HCT116 (cell line): ENCODE results near the gene KRTAP10-10. TPM values are rescaled to one million over a fixed set of nuclear protein-coding genes. Genes with fewer than 3 reads are reported as not detected.

Source experiments
- ATAC-seq: fragments of 200-7000 bp; cut with Tn5 transposase; 2 replicates; pipeline ENCODE4 v1.9.1; 2020; ENCODE audit warnings: mild to moderate bottlenecking, moderate library complexity
- BruUV-seq: library from RNA; stranded (reverse); fragments of 400-500 nt; replicated peaks from 2 replicates; lab custom pipeline; 2021; lab: Mats Ljungman, UMichigan
- CTCF ChIA-PET: fragments of 300-600 bp; sonication (Branson Sonifier 250); formaldehyde crosslinking; loops from one replicate; lab custom pipeline; 2021; ENCODE audit warnings: antibody characterized with exemption; lab: Charles Lee
- POLR2A ChIA-PET: fragments of 300-600, 350-600 bp; sonication (Branson Sonifier 250); formaldehyde crosslinking; loops from one replicate; lab custom pipeline; 2021; ENCODE audit warnings: antibody characterized with exemption; lab: Charles Lee
- RAD21 ChIA-PET, 2 experiments: fragments of 300-600 bp; sonication (Branson Sonifier 250); formaldehyde crosslinking; loops; one replicate each; lab custom pipeline; 2023; ENCODE audit warnings: low total read pairs in 2 of 2; ENCODE audit not compliant: uncharacterized antibody in 2 of 2, unreplicated experiment in 2 of 2, low non-redundant PET in 1 of 2; lab: Charles Lee
- DNase-seq: peaks from one replicate; pipeline ENCODE4 v3.0.0-alpha.2; 2010; ENCODE audit warnings: low read depth, low spot score
- H2AFZ ChIP-seq: fragments of 200-600 bp; shearing (Covaris generic), sonication (generic); 2 replicates; pipeline ENCODE4 v1.6.1; 2017; ENCODE audit warnings: low read depth, mixed run types, mixed read lengths, antibody characterized with exemption, low read length; ENCODE audit not compliant: poor library complexity, severe bottlenecking
- H3K27ac ChIP-seq: 2 replicates; pipeline ENCODE4 v1.5.1; 2012; ENCODE audit warnings: low read depth, low read length
- H3K27me3 ChIP-seq: fragments of 200-600 bp; sonication (generic); 2 replicates; pipeline ENCODE4 v1.6.1; 2016; ENCODE audit warnings: mixed run types, low read length, mixed read lengths; ENCODE audit not compliant: insufficient read depth
- H3K36me3 ChIP-seq, 2 experiments: fragments of 200-500 bp in 1 of 2; fragments of 200-600 bp in 1 of 2; sonication (Bioruptor generic) in 1 of 2; sonication (generic) in 1 of 2; 2 replicates each; pipeline versions ENCODE4 v1.5.1 to v1.6.1; 2014 to 2016; ENCODE audit warnings: low read length in 2 of 2, inconsistent platforms in 1 of 2, mixed read lengths in 1 of 2, mixed run types in 1 of 2; ENCODE audit not compliant: insufficient read depth in 2 of 2, control insufficient read depth in 1 of 2
- H3K4me1 ChIP-seq, 2 experiments: fragments of 200-600 bp in 1 of 2; sonication (generic) in 1 of 2; 2 replicates each; pipeline versions ENCODE4 v1.5.1 to v1.6.1; 2012 to 2017; ENCODE audit warnings: low read length in 2 of 2, inconsistent platforms in 1 of 2, mild to moderate bottlenecking in 1 of 2, mixed read lengths in 1 of 2, mixed run types in 1 of 2, moderate library complexity in 1 of 2; ENCODE audit not compliant: insufficient read depth in 2 of 2, control insufficient read depth in 1 of 2
- H3K4me2 ChIP-seq: fragments of 200-600 bp; sonication (generic); 2 replicates; pipeline ENCODE4 v1.6.1; 2017; ENCODE audit warnings: mixed run types, low read length, mixed read lengths
- H3K4me3 ChIP-seq, 2 experiments: fragments of 200-600 bp in 1 of 2; sonication (generic) in 1 of 2; replicated peaks in 1 of 2; 2 replicates each; pipeline ENCODE4 v1.5.1; 2011 to 2016; ENCODE audit warnings: low read length in 2 of 2, control low read depth in 1 of 2, low read depth in 1 of 2, mild to moderate bottlenecking in 1 of 2, mixed read lengths in 1 of 2, mixed run types in 1 of 2
- H3K79me2 ChIP-seq: fragments of 200-600 bp; sonication (generic); 2 replicates; pipeline ENCODE4 v1.6.1; 2017; ENCODE audit warnings: mild to moderate bottlenecking, mixed run types, low read length, moderate library complexity, mixed read lengths; ENCODE audit not compliant: insufficient read depth
- H3K9ac ChIP-seq: fragments of 200-600 bp; sonication (generic); 2 replicates; pipeline ENCODE4 v1.6.1; 2016; ENCODE audit warnings: low read length, mixed read lengths
- H3K9me2 ChIP-seq: fragments of 200-600 bp; sonication (generic), shearing (Covaris generic); 2 replicates; pipeline ENCODE4 v1.6.1; 2017; ENCODE audit warnings: mixed run types, mild to moderate bottlenecking, moderate library complexity; ENCODE audit not compliant: insufficient read depth
- H3K9me3 ChIP-seq, 2 experiments: fragments of 200-500 bp in 1 of 2; fragments of 200-600 bp in 1 of 2; sonication (Bioruptor generic) in 1 of 2; sonication (generic) in 1 of 2; 2 replicates each; pipeline ENCODE4 v1.6.1; 2014 to 2017; ENCODE audit warnings: low read length in 2 of 2, mixed read lengths in 2 of 2, inconsistent platforms in 1 of 2, low read depth in 1 of 2, mild to moderate bottlenecking in 1 of 2, mixed run types in 1 of 2, moderate library complexity in 1 of 2; ENCODE audit not compliant: control insufficient read depth in 1 of 2, insufficient read depth in 1 of 2
- H4K20me1 ChIP-seq: fragments of 200-600 bp; sonication (generic), shearing (Covaris generic); 2 replicates; pipeline ENCODE4 v1.6.1; 2017; ENCODE audit warnings: mixed run types, mild to moderate bottlenecking, moderate library complexity; ENCODE audit not compliant: insufficient read depth
- ATF3 ChIP-seq: IDR thresholded peaks from 2 replicates; pipeline ENCODE4 v1.6.1; 2012
- CBX3 ChIP-seq: IDR thresholded peaks from 2 replicates; pipeline ENCODE4 v1.6.1; 2012; ENCODE audit warnings: low read depth
- CTCF ChIP-seq, 3 experiments: fragments of 200-600 bp in 1 of 3; sonication (generic) in 1 of 3; IDR thresholded peaks in 2 of 3; conservative IDR thresholded peaks in 1 of 3; 2 replicates each; pipeline ENCODE4 v1.5.1; 2012 to 2017; ENCODE audit warnings: low read depth in 2 of 3, low read length in 2 of 3, antibody characterized with exemption in 1 of 3, borderline replicate concordance in 1 of 3, control low read depth in 1 of 3, mild to moderate bottlenecking in 1 of 3, mixed read lengths in 1 of 3, mixed run types in 1 of 3, moderate library complexity in 1 of 3; ENCODE audit not compliant: insufficient read depth in 1 of 3
- EGR1 ChIP-seq: IDR thresholded peaks from 2 replicates; pipeline ENCODE4 v1.6.1; 2012; ENCODE audit warnings: low read depth
- ELF1 ChIP-seq: IDR thresholded peaks from 2 replicates; pipeline ENCODE4 v1.6.1; 2012; ENCODE audit warnings: low read depth, borderline replicate concordance
- EZH2 ChIP-seq: fragments of 200-600 bp; sonication (generic); IDR thresholded peaks from 2 replicates; pipeline ENCODE4 v1.6.1; 2017; ENCODE audit warnings: antibody characterized with exemption, mixed run types
- EZH2phosphoT487 ChIP-seq: fragments of 200-600 bp; IDR thresholded peaks from 2 replicates; pipeline ENCODE4 v1.6.1; 2018; ENCODE audit warnings: antibody characterized with exemption, borderline replicate concordance
- FOSL1 ChIP-seq: IDR thresholded peaks from 2 replicates; pipeline ENCODE4 v1.6.1; 2012; ENCODE audit warnings: low read depth
- JUND ChIP-seq: IDR thresholded peaks from 2 replicates; pipeline ENCODE4 v1.6.1; 2012
- MAX ChIP-seq: IDR thresholded peaks from 2 replicates; pipeline ENCODE4 v1.6.1; 2012
- POLR2A ChIP-seq: IDR thresholded peaks from 2 replicates; pipeline ENCODE4 v1.7.0; 2011; ENCODE audit warnings: borderline replicate concordance; ENCODE audit not compliant: insufficient read depth, insufficient read length; ENCODE audit errors: extremely low read depth
- POLR2AphosphoS5 ChIP-seq: IDR thresholded peaks from 2 replicates; pipeline ENCODE4 v1.6.1; 2011; ENCODE audit warnings: mild to moderate bottlenecking, low read depth, low read length, moderate library complexity
- RAD21 ChIP-seq: IDR thresholded peaks from 2 replicates; pipeline ENCODE4 v1.6.1; 2012; ENCODE audit warnings: low read depth, mild to moderate bottlenecking
- REST ChIP-seq: IDR thresholded peaks from 2 replicates; pipeline ENCODE4 v1.6.1; 2012; ENCODE audit warnings: low read depth
- SIN3A ChIP-seq: IDR thresholded peaks from 2 replicates; pipeline ENCODE4 v1.6.1; 2012; ENCODE audit warnings: low read depth
- SP1 ChIP-seq: IDR thresholded peaks from 2 replicates; pipeline ENCODE4 v1.6.1; 2012; ENCODE audit warnings: low read depth
- TCF7L2 ChIP-seq: IDR thresholded peaks from 2 replicates; pipeline ENCODE4 v1.7.0; 2011; ENCODE audit warnings: borderline replicate concordance, inconsistent platforms; ENCODE audit not compliant: insufficient read depth, insufficient read length; ENCODE audit errors: extremely low read depth
- YY1 ChIP-seq: IDR thresholded peaks from 2 replicates; pipeline ENCODE4 v1.6.1; 2011; ENCODE audit warnings: low read length, low read depth, moderate library complexity, mild to moderate bottlenecking; ENCODE audit not compliant: insufficient replicate concordance; ENCODE audit errors: extremely low read depth
- ZBTB33 ChIP-seq: IDR thresholded peaks from 2 replicates; pipeline ENCODE4 v1.6.1; 2011; ENCODE audit warnings: mild to moderate bottlenecking, low read length, moderate library complexity; ENCODE audit not compliant: insufficient replicate concordance; ENCODE audit errors: extremely low read depth
- ZFX ChIP-seq: fragments of 450-650 bp; IDR thresholded peaks from 2 replicates; pipeline ENCODE4 v1.6.1; 2017
- intact Hi-C: fragments of 100-400 bp; cut with micrococcal nuclease; formaldehyde crosslinking; loops from 2 replicates; pipeline ENCODE4 v1.10.0; 2022
- total RNA-seq: library from RNA; stranded (reverse); gene quantifications from one replicate; pipeline ENCODE4 v1.2.1, GENCODE V29; 2021; ENCODE audit not compliant: unreplicated experiment

The KRTAP10-10 gene
- total RNA-seq, 1 experiment from 2014 or later: not detected

- no peak overlapping the region for H3K9ac ChIP-seq
- H4K20me1 ChIP-seq: no peaks in the 10 kb centered on the region
- H3K36me3 ChIP-seq: no peaks in the 10 kb centered on the region
- H3K27me3 ChIP-seq: no peaks in the 10 kb centered on the region
- no peaks in the 10 kb centered on the region for H3K9me2 ChIP-seq
- ATAC-seq: no peak
- DNase-seq: no peak
- POLR2A ChIA-PET: no interaction called here
- CTCF ChIA-PET: no interaction called here
- H3K9me3 ChIP-seq: no peaks in the 10 kb centered on the region
- TF ChIP-seq ZBTB33 (no peak), EGR1 (no peak), SP1 (no peak), CBX3 (no peak), POLR2A (no peak), YY1 (no peak), MAX (no peak), JUND (no peak), FOSL1 (no peak), ELF1 (no peak), POLR2AphosphoS5 (no peak), ATF3 (no peak), EZH2phosphoT487 (no peak), EZH2 (no peak), REST (no peak), SIN3A (no peak), RAD21 (no peak), TCF7L2 (no peak), ZFX (no peak), CTCF (IDR thresholded peaks at IDR 0.05 in 2 of 3, conservative IDR thresholded peaks at IDR 0.05 in 1 of 3; ENCODE audit: borderline replicate concordance in 1 of 3, insufficient read depth in 1 of 3, low read depth in 2 of 3, low read length in 2 of 3) (no peak)
- no peaks in the 10 kb centered on the region for H3K79me2 ChIP-seq
- no peak overlapping the region for H2AFZ ChIP-seq
- RAD21 ChIA-PET: no interaction called here
- no peaks in the 10 kb centered on the region for H3K4me1 ChIP-seq
- intact Hi-C loops: no loop called here
- no TSS peak for BruUV-seq
- no peak overlapping the region for H3K4me2 ChIP-seq
- no peak overlapping the region for H3K4me3 ChIP-seq
- H3K27ac ChIP-seq: no peak overlapping the region
These were observed 19.7 kb downstream of the KRTAP10-10 start for GRCh38 chr21:44656868-44657267.
